Right renal cortex interstitium (tissue), 3 donors: Measurements from ENCODE around the gene MCM3AP. TPM values are rescaled to one million over a fixed set of nuclear protein-coding genes. Genes with fewer than 3 reads are reported as not detected.

Experiments used
- DNase-seq, 3 donors: peaks; one replicate each; pipeline ENCODE4 v3.0.0-alpha.2; 2013; ENCODE audit warnings: low read depth in 3 of 3, low spot score in 2 of 3
- polyA plus RNA-seq, 3 donors: library from polyadenylated mRNA; unstranded; fragments of 120-200 nt; gene quantifications; one replicate each; pipeline ENCODE4 v1.2.1, GENCODE V29; 2013; ENCODE audit not compliant: insufficient read length in 3 of 3

MCM3AP gene
- polyA plus RNA-seq, 3 donors, result 66.9 to 74.4 (median 70.3) TPM

DNA sequence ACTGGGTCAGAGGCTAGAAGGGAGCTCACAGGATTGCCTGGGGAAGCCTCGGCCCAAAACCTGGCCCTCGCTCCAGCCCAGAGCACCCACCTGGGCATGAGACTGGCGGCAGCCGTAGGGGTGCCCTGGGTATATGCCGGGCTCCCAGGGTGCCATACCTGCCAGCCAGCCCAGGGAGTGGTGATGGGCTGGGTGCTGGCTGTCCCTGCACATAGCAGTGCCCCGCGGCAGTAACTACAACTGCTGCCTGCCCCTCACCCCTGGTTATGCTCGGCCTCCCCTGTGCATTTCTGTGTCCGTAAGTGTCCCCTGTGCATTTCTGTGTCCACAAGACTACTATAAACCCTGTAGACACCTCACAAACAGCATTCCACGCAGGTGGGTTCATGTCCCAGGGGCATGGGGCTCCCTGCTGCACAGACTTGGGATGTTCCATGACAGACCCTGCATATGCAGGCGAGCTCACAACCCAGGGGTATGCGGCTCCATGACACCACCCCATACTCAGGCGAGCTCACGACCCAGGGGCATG lies 95.4 kb downstream of the MCM3AP start:
- DNase-seq, result no peak

DNA sequence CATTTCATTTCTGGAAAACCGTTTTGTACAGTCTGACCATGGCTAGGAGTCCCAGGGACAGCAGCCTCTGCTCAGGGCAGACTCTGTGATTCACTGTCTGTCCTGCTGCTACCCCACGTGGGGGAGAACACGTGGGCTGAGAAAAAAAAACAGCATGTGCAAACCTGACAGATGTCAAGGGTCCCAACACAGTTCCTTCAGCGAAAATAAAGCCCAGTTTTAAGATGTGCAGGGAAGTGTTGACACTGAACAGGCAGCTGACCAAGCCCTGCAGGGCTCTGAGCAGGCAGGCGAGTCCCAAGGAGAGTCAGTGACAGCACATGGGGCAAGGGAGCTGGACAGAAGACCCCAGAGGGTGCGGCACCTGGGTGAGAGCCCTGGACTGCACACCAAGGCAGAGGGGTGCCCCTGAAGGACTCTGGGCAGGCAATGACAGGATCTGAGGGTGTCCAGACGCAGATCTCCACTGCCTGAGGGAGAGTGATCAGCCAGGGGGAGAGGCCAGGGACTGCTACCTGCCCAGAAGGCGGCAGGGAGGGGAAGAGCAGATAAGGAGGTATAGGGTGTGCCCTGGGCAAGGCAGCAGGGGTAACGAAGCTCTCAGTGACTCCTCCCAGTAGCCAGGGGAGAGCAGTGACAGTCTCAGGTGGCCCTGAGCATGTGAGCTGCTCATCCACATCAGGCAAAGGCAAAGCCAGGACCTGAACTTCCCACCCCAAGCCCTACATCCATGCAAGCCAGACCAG lies 96.0 kb downstream of the MCM3AP start:
- no peak for DNase-seq

DNA sequence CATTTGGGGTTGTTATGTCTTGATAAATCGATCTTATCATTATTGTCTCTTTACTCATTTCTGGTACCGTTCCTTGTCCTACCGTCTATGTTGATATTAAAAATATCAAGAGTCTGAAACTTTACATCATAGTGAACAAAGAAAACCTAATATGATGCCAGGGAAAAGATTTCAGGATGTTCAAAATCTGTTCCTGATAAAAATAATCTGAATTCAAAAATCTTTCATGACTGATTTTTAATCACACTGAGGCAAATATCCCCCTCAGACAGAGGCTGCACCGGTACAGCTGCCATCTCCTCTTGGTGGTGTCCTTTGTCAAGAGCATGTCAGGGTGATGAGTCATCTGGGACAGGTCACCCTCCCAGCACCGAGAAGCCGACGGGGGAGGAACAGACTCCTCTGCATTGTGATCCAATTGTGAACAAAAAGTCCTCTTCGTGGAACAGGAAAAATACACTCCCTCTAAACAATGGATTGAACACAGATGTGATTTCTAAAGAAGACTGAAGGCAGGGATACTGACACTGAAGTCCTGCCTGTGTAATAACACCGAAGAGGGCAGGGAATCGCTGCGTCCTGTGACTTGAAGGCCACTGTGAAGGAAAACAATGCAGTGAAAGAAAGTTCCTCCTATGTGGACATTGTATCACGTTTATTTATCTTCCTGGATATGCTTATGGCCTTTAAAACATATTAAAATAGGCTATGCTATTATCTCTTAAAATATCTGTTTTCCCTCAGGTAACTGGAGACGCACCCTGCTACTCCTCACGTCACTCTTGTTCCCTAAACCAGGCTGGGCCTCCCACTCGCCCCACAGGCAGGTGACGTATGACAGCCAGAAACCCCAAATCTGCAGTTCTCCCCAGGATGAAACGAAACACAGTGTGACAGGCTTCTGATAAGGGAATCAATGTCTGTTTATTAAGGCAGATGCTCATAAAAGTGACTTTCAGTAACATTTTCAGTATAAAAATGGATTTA lies 96.9 kb downstream of the MCM3AP start:
- no peak for DNase-seq

GRCh38 chr21:46187814-46188213 lies 97.6 kb downstream of the MCM3AP start:
- DNase-seq, result no peak

DNA sequence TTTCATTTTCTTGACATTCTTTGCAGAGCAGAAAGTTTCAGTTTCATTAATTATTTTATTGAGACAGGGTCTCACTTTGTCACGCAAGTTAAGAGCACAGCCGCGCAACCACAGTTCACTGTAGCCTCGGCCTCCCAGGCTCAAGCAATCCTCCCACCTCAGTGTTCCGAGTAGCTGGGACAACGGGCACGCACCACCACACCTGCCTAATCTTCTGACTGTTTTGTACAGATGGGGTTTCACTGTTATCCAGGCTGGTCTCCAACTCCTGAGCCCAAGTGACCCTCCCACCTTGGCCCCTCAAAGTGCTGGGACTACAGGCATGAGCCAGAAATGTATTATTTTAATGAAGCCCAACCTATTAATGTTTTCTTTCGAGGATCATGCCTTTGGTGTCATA lies 98.2 kb downstream of the MCM3AP start:
- no peak for DNase-seq

DNA sequence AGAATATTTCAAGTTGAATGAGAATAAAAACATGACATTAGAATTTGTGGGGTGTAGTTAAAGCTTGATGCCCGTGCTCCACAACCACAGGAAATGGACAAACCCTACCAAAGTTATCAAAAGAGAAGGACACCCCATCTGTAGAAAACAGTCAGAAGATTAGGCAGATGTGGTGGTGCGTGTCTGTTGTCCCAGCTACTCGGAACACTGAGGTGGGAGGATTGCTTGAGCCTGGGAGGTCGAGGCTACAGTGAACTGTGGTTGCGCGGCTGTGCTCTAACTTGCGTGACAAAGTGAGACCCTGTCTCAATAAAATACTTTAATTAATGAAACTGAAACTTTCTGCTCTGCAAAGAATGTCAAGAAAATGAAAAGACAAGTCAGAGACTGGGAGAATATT lies 99.7 kb downstream of the MCM3AP start:
- DNase-seq, result no peak

Other genes starting within 250 kb of the MCM3AP start
- gene COL6A2, start 187.5 kb downstream of the MCM3AP start, polyA plus RNA-seq, result 100 to 1,000 TPM; 160 to 172 (median 170) TPM
- gene FTCD, start 130.0 kb downstream of the MCM3AP start, polyA plus RNA-seq, result 10 to 100 TPM; 15.1 to 23.2 (median 22.6) TPM
- gene SPATC1L, start 101.2 kb downstream of the MCM3AP start, polyA plus RNA-seq, result 10 to 100 TPM; 11.2 to 11.4 (median 11.4) TPM
- 10 to 100 TPM; 22.8 to 33.3 (median 29.7) TPM for gene LSS, start 56.8 kb downstream of the MCM3AP start, polyA plus RNA-seq
- gene YBEY, start 731 bp upstream of the MCM3AP start, polyA plus RNA-seq, result 10 to 100 TPM; 22.8 to 25.0 (median 24.7) TPM
- 1 to 10 TPM; 6.7 to 8.1 (median 7.4) TPM for gene C21orf58, start 38.3 kb upstream of the MCM3AP start, polyA plus RNA-seq
- 10 to 100 TPM; 27.2 to 32.5 (median 29.3) TPM for gene PCNT, start 38.5 kb upstream of the MCM3AP start, polyA plus RNA-seq
- 10 to 100 TPM; 24.7 to 25.8 (median 25.3) TPM for gene DIP2A, start 173.3 kb upstream of the MCM3AP start, polyA plus RNA-seq